ENCODE results near the gene WHRN.

WHRN gene

DNA sequence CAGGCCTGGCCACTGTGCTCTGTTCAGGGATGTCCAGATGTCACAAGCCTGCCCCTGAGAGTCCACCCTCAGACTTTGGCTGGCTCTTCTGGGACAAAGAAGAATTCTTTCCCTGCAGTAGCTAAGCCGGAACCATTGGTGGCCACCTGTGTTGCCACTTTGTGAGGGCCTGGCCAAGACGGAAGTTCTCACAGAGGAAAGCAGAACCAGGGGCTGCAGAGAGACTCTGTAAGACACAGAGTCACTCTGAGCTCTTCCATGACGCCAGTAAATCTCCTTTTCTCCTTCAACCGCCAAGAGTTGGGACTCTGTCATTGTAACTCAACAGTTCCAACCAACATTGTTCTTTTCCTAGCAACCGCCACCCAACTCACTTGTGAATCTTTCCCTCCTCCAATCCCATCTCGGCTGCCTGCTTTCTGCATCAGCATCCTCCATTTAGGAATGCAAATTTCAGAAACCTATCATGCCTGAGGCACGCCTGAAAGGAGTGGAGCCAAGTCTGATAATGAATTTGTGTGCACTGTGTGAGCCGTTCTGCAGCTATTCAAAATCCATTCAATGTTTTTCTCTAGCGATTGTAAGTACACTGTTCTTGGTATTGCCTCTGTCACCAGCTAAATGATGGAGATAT is 44.5 kb upstream of the WHRN start:
- Histone ChIP-seq H3K36me3 (ENCODE audit: control insufficient read depth, insufficient read depth, low read length) (no peaks in the 10 kb centered on the region), H3K27me3 (ENCODE audit: control insufficient read depth, insufficient read depth, low read length) (no peaks in the 10 kb centered on the region), H3K4me2 (ENCODE audit: low read length) (no peak overlapping the region), H3K27ac (no peak overlapping the region), H3K4me3 (ENCODE audit: low read depth, low read length) (no peak overlapping the region), H3K79me2 (no peaks in the 10 kb centered on the region), H3K9me3 (ENCODE audit: control insufficient read depth, low read length) (no peaks in the 10 kb centered on the region), H3K4me1 (no peaks in the 10 kb centered on the region), H2AFZ (no peak overlapping the region), H3K9ac (no peak overlapping the region)
- TF ChIP-seq, protein P1, sequence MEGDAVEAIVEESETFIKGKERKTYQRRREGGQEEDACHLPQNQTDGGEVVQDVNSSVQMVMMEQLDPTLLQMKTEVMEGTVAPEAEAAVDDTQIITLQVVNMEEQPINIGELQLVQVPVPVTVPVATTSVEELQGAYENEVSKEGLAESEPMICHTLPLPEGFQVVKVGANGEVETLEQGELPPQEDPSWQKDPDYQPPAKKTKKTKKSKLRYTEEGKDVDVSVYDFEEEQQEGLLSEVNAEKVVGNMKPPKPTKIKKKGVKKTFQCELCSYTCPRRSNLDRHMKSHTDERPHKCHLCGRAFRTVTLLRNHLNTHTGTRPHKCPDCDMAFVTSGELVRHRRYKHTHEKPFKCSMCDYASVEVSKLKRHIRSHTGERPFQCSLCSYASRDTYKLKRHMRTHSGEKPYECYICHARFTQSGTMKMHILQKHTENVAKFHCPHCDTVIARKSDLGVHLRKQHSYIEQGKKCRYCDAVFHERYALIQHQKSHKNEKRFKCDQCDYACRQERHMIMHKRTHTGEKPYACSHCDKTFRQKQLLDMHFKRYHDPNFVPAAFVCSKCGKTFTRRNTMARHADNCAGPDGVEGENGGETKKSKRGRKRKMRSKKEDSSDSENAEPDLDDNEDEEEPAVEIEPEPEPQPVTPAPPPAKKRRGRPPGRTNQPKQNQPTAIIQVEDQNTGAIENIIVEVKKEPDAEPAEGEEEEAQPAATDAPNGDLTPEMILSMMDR (IDR thresholded peaks at IDR 0.05): no peak

- H3K27ac ChIP-seq: no peak overlapping the region
- H3K9me3 ChIP-seq (ENCODE audit: control insufficient read depth, low read length): no peaks in the 10 kb centered on the region
- H3K27me3 ChIP-seq (ENCODE audit: control insufficient read depth, insufficient read depth, low read length): no peaks in the 10 kb centered on the region
- no peak overlapping the region for H3K4me3 ChIP-seq (ENCODE audit: low read depth, low read length)
- H3K9ac ChIP-seq: no peak overlapping the region
- no peaks in the 10 kb centered on the region for H3K4me1 ChIP-seq
- no peaks in the 10 kb centered on the region for H3K79me2 ChIP-seq
- no peaks in the 10 kb centered on the region for H3K36me3 ChIP-seq (ENCODE audit: control insufficient read depth, insufficient read depth, low read length)
- TF ChIP-seq, protein P1 (IDR thresholded peaks at IDR 0.05): no peak
- H3K4me2 ChIP-seq (ENCODE audit: low read length): no peak overlapping the region
- no peak overlapping the region for H2AFZ ChIP-seq
These were observed 41.6 kb upstream of the WHRN start for GRCh38 chr9:114546851-114547250.

DNA sequence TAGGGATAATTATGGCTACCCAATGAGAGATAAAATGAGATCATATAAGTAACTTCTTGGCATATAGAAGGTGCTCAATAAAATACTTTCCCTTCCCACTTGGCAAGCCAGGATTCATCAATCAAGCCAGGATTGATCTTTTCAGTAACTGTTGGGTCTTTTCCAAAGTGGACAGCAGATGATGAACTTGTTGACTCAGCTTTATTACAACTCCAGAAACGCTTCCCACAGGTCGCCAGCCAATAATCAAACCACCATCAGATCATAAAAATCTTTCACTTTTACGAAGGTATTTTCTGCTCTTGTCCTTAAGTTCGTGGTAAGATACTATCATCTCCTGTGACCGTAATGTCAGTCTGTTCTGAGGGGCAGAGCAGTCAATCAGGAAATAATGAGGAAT is 39.8 kb upstream of the WHRN start:
- no peak overlapping the region for H3K4me3 ChIP-seq (ENCODE audit: low read depth, low read length)
- no peaks in the 10 kb centered on the region for H3K36me3 ChIP-seq (ENCODE audit: control insufficient read depth, insufficient read depth, low read length)
- no peaks in the 10 kb centered on the region for H3K4me1 ChIP-seq
- no peak overlapping the region for H3K27ac ChIP-seq
- H3K27me3 ChIP-seq (ENCODE audit: control insufficient read depth, insufficient read depth, low read length): no peaks in the 10 kb centered on the region
- H2AFZ ChIP-seq: no peak overlapping the region
- no peaks in the 10 kb centered on the region for H3K9me3 ChIP-seq (ENCODE audit: control insufficient read depth, low read length)
- no peak overlapping the region for H3K4me2 ChIP-seq (ENCODE audit: low read length)
- H3K79me2 ChIP-seq: no peaks in the 10 kb centered on the region
- H3K9ac ChIP-seq: no peak overlapping the region
- TF ChIP-seq, protein P1 (IDR thresholded peaks at IDR 0.05): no peak

DNA sequence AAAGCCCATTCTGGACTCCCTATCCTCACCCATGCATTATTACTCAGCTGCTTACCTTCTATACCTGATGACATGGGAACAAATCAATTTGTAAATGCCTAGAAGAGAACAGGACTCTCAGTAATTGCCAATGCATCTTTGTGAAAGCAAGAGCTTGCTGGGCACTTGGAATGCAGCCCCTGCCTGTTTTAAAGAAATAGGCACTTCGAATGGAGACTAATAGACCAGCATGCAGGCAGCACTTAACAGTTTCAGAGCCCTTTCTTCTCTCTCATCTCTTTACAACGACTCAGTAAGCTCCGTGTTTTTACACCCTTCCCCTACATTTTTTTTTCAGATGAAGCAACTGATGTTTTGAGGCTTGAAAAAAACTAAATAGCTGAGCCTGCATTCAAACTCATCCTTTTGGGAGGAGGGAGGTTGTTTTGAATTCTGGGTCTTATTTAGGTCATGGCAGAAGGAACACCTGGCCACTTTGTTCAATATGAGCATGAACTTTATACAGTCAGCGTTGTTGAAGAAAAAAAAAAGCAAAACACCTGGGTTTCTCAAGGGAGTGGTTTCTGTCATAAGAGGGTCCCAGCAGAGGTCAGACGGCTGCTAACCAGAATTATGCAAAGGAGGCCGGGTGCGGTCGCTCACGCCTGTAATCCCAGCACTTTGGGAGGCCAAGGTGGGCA is 34.6 kb upstream of the WHRN start:
- no peak overlapping the region for H3K27ac ChIP-seq
- H3K4me1 ChIP-seq: no peaks in the 10 kb centered on the region
- H2AFZ ChIP-seq: no peak overlapping the region
- no peak overlapping the region for H3K9ac ChIP-seq
- H3K4me2 ChIP-seq (ENCODE audit: low read length): no peak overlapping the region
- H3K9me3 ChIP-seq (ENCODE audit: control insufficient read depth, low read length): no peaks in the 10 kb centered on the region
- no peaks in the 10 kb centered on the region for H3K79me2 ChIP-seq
- H3K27me3 ChIP-seq (ENCODE audit: control insufficient read depth, insufficient read depth, low read length): no peaks in the 10 kb centered on the region
- TF ChIP-seq, protein P1 (IDR thresholded peaks at IDR 0.05): no peak
- no peak overlapping the region for H3K4me3 ChIP-seq (ENCODE audit: low read depth, low read length)
- H3K36me3 ChIP-seq (ENCODE audit: control insufficient read depth, insufficient read depth, low read length): no peaks in the 10 kb centered on the region

DNA sequence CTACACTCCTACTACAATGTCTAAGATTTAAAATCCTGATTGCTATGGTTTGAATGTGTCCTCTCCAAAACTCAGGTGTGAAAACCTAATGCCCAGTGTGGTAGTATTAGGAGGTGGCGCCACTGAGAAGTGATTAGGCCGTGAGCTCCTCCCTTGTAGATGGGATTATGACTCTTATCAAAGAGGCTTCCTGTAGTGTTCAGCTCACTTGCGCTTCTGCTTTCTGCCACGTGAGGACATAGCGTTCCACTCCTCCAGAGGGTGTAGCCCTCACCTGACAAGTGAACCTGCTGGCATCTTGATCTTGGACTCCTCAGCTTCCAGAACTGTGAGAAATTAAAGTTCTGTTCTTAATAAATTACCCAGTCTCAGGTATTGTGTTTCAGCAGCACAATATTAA is 33.0 kb upstream of the WHRN start:
- Histone ChIP-seq H3K27me3 (ENCODE audit: control insufficient read depth, insufficient read depth, low read length) (no peaks in the 10 kb centered on the region), H3K27ac (no peak overlapping the region), H3K4me1 (no peaks in the 10 kb centered on the region), H3K4me3 (ENCODE audit: low read depth, low read length) (no peak overlapping the region), H2AFZ (no peak overlapping the region), H3K9ac (no peak overlapping the region), H3K79me2 (no peaks in the 10 kb centered on the region), H3K9me3 (ENCODE audit: control insufficient read depth, low read length) (no peaks in the 10 kb centered on the region), H3K4me2 (ENCODE audit: low read length) (no peak overlapping the region), H3K36me3 (ENCODE audit: control insufficient read depth, insufficient read depth, low read length) (no peaks in the 10 kb centered on the region)
- TF ChIP-seq, protein P1 (IDR thresholded peaks at IDR 0.05): no peak

Data from parathyroid adenoma (tissue), 2 donors.